Effector memory CD4-positive, alpha-beta T cell (primary cell): ENCODE measurements around the gene MACROD2.

ENCODE experiments used
- DNase-seq, 3 donors: peaks; one replicate each; pipeline ENCODE4 v3.0.0-alpha.2; 2020
- H3K27ac ChIP-seq: 2 replicates; pipeline ENCODE4 v1.7.0; 2013; ENCODE audit warnings: mild to moderate bottlenecking, low read length, moderate library complexity; ENCODE audit not compliant: insufficient read depth, poor library complexity, severe bottlenecking
- H3K27me3 ChIP-seq: replicated peaks from 2 replicates; pipeline ENCODE4 v1.7.0; 2013; ENCODE audit warnings: mild to moderate bottlenecking, low read length; ENCODE audit not compliant: insufficient read depth, control insufficient read depth, poor library complexity, severe bottlenecking
- H3K36me3 ChIP-seq: 2 replicates; pipeline ENCODE4 v1.7.0; 2013; ENCODE audit warnings: mild to moderate bottlenecking, low read length, moderate library complexity; ENCODE audit not compliant: control insufficient read depth, insufficient read depth
- H3K4me1 ChIP-seq: 2 replicates; pipeline ENCODE4 v1.7.0; 2013; ENCODE audit warnings: low read length, mild to moderate bottlenecking; ENCODE audit not compliant: control insufficient read depth, insufficient read depth, poor library complexity, severe bottlenecking
- H3K4me3 ChIP-seq: 2 replicates; pipeline ENCODE4 v1.7.0; 2013; ENCODE audit warnings: low read length, low read depth, mild to moderate bottlenecking; ENCODE audit not compliant: insufficient read depth, poor library complexity, severe bottlenecking
- H3K9me3 ChIP-seq: 2 replicates; pipeline ENCODE4 v1.7.0; 2013; ENCODE audit warnings: mild to moderate bottlenecking, low read length, moderate library complexity; ENCODE audit not compliant: control insufficient read depth

MACROD2 gene

GRCh38 chr20:15599961-15600360 is 1604.6 kb downstream of the MACROD2 start:
- no peak overlapping the region for H3K27ac ChIP-seq
- no peaks in the 10 kb centered on the region for H3K9me3 ChIP-seq
- H3K36me3 ChIP-seq: no peaks in the 10 kb centered on the region
- no peak for DNase-seq
- no peak overlapping the region for H3K4me3 ChIP-seq
- H3K27me3 ChIP-seq: no peaks in the 10 kb centered on the region
- no peaks in the 10 kb centered on the region for H3K4me1 ChIP-seq

- Histone ChIP-seq H3K4me1 (no peaks in the 10 kb centered on the region), H3K4me3 (no peak overlapping the region), H3K9me3 (no peaks in the 10 kb centered on the region), H3K36me3 (no peaks in the 10 kb centered on the region), H3K27me3 (no peaks in the 10 kb centered on the region), H3K27ac (no peak overlapping the region)
- DNase-seq: no peak
Observed at GRCh38 chr20:15600565-15600964, 1605.2 kb downstream of the MACROD2 start.

GRCh38 chr20:15603506-15603905 is 1608.2 kb downstream of the MACROD2 start:
- Histone ChIP-seq H3K27ac (no peak overlapping the region), H3K9me3 (no peaks in the 10 kb centered on the region), H3K4me1 (no peaks in the 10 kb centered on the region), H3K36me3 (no peaks in the 10 kb centered on the region), H3K4me3 (no peak overlapping the region), H3K27me3 (no peaks in the 10 kb centered on the region)
- DNase-seq: no peak

GRCh38 chr20:15603978-15604805 is 1608.9 kb downstream of the MACROD2 start:
- H3K27me3 ChIP-seq: no peaks in the 10 kb centered on the region
- no peak for DNase-seq
- H3K4me3 ChIP-seq: no peak overlapping the region
- H3K27ac ChIP-seq: no peak overlapping the region
- H3K4me1 ChIP-seq: no peaks in the 10 kb centered on the region
- H3K36me3 ChIP-seq: no peaks in the 10 kb centered on the region
- no peaks in the 10 kb centered on the region for H3K9me3 ChIP-seq

DNA sequence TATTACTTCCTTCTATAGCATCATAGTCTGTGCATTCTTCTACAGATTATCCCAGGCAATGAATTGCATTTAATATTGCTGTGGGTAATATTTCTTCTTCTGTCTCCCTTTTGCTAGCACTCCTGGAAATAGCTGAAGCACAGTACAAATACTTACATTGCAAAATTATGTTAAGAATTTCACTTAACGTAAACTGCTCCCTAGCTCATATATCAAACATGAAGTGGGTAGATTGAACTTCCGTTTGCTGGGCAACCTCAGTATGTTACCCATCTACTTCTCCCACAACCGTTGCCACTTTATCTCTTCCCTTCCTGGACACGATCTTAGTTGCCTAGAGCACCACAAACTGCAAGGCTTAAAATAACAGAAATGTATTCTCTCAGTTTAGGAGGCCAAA is 1614.6 kb downstream of the MACROD2 start:
- Histone ChIP-seq H3K9me3 (no peaks in the 10 kb centered on the region), H3K4me3 (no peak overlapping the region), H3K27ac (no peak overlapping the region), H3K4me1 (no peaks in the 10 kb centered on the region), H3K27me3 (no peaks in the 10 kb centered on the region), H3K36me3 (no peaks in the 10 kb centered on the region)
- no peak for DNase-seq

GRCh38 chr20:15610787-15611186 is 1615.5 kb downstream of the MACROD2 start:
- H3K36me3 ChIP-seq: no peaks in the 10 kb centered on the region

GRCh38 chr20:15611541-15611940 is 1616.2 kb downstream of the MACROD2 start:
- DNase-seq: no peak
- H3K27me3 ChIP-seq: no peaks in the 10 kb centered on the region

More at GRCh38 chr20:15610787-15611186, 1615.5 kb downstream of the MACROD2 start:
- Histone ChIP-seq H3K9me3 (no peaks in the 10 kb centered on the region), H3K4me1 (no peaks in the 10 kb centered on the region), H3K4me3 (no peak overlapping the region), H3K27me3 (no peaks in the 10 kb centered on the region), H3K27ac (no peak overlapping the region)
- no peak for DNase-seq

GRCh38 chr20:15612198-15612597 is 1616.9 kb downstream of the MACROD2 start:
- no peak for DNase-seq
- H3K36me3 ChIP-seq: no peaks in the 10 kb centered on the region
- H3K27ac ChIP-seq: no peak overlapping the region
- no peaks in the 10 kb centered on the region for H3K27me3 ChIP-seq
- H3K4me1 ChIP-seq: no peaks in the 10 kb centered on the region
- no peak overlapping the region for H3K4me3 ChIP-seq
- no peaks in the 10 kb centered on the region for H3K9me3 ChIP-seq

More at GRCh38 chr20:15611541-15611940, 1616.2 kb downstream of the MACROD2 start:
- no peak overlapping the region for H3K27ac ChIP-seq
- H3K9me3 ChIP-seq: no peaks in the 10 kb centered on the region
- H3K4me1 ChIP-seq: no peaks in the 10 kb centered on the region
- H3K36me3 ChIP-seq: no peaks in the 10 kb centered on the region
- H3K4me3 ChIP-seq: no peak overlapping the region

GRCh38 chr20:15612769-15613168 is 1617.5 kb downstream of the MACROD2 start:
- Histone ChIP-seq H3K9me3 (no peaks in the 10 kb centered on the region), H3K4me3 (no peak overlapping the region), H3K27ac (no peak overlapping the region), H3K36me3 (no peaks in the 10 kb centered on the region), H3K4me1 (no peaks in the 10 kb centered on the region), H3K27me3 (no peaks in the 10 kb centered on the region)
- DNase-seq: no peak

DNA sequence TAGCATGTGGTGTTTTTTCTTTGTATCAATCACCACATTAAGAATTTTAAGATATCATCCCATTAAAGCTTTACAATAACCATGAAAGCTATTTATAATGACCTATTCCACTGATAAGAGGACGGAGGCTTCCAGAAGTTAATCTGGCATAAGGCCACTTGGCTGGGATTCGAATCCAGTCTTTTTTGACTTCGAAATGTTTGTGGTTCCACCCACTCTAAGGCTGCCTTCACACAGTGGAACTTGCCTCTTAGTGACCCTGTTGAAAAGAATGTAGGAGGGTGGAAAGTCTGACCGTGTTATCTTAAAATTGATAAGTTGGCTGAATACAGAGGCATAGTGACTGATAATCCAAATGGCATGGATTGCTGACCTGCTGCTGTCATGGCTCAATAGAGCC is 1618.2 kb downstream of the MACROD2 start:
- no peak overlapping the region for H3K27ac ChIP-seq
- no peak overlapping the region for H3K4me3 ChIP-seq
- no peaks in the 10 kb centered on the region for H3K9me3 ChIP-seq
- H3K27me3 ChIP-seq: no peaks in the 10 kb centered on the region
- H3K4me1 ChIP-seq: no peaks in the 10 kb centered on the region
- DNase-seq: no peak
- no peaks in the 10 kb centered on the region for H3K36me3 ChIP-seq
